ENCODE results near the gene DSG4. TPM values are rescaled to one million over a fixed set of nuclear protein-coding genes. Genes with fewer than 3 reads are reported as not detected.
A peak's percentile ranks its signal among the peaks of the same experiment; 100 is the strongest.

DSG4 gene
- total and polyA plus RNA-seq, 2 donors (not counting 1 experiment from before 2014, with no cell fraction given) = not detected

- Histone ChIP-seq H3K36me3 (ENCODE audit: control insufficient read depth, insufficient read depth, low read length) (no peaks in the 10 kb centered on the region), H3K27me3 (ENCODE audit: control insufficient read depth, insufficient read depth, low read length) (no peaks in the 10 kb centered on the region), H4K20me1 (ENCODE audit: control insufficient read depth, extremely low read depth, insufficient read depth, low read length) (no peaks in the 10 kb centered on the region), H3K9ac (ENCODE audit: insufficient read depth, low read length) (no peak overlapping the region), H3K79me2 (ENCODE audit: control insufficient read depth, insufficient read depth, low read length) (no peaks in the 10 kb centered on the region), H3K4me1 (ENCODE audit: control insufficient read depth, extremely low read depth, insufficient read depth, low read length) (no peaks in the 10 kb centered on the region), H3K4me3 (replicated peaks in 1 of 4; ENCODE audit: control extremely low read depth in 1 of 4, insufficient read depth in 1 of 4, low read depth in 3 of 4, low read length in 4 of 4) (no peak overlapping the region), H3K9me3 (ENCODE audit: control insufficient read depth, insufficient read depth, low read depth, low read length) (no peaks in the 10 kb centered on the region), H3K4me2 (ENCODE audit: extremely low read depth, insufficient read depth, low read length) (no peak overlapping the region), H2AFZ (ENCODE audit: low read length) (no peak overlapping the region), H3K27ac (ENCODE audit: insufficient read depth, low read length) (no peak overlapping the region)
- TF ChIP-seq EZH2 (IDR thresholded peaks at IDR 0.05; ENCODE audit: low read length, missing control alignments) (no peak), CTCF (conservative IDR thresholded peaks at IDR 0.05 in 1 of 2, IDR thresholded peaks at IDR 0.05 in 1 of 2; ENCODE audit: low read depth in 1 of 2, low read length in 2 of 2) (no peak)
- no peak for DNase-seq (ENCODE audit: low read depth in 2 of 2)
Measured at GRCh38 chr18:31439807-31440325, 63.3 kb downstream of the DSG4 start.

GRCh38 chr18:31440787-31441186 is 64.2 kb downstream of the DSG4 start:
- no peak overlapping the region for H2AFZ ChIP-seq (ENCODE audit: low read length)
- no peak overlapping the region for H3K27ac ChIP-seq (ENCODE audit: insufficient read depth, low read length)
- H3K4me2 ChIP-seq (ENCODE audit: extremely low read depth, insufficient read depth, low read length) = no peak overlapping the region
- no peaks in the 10 kb centered on the region for H3K4me1 ChIP-seq (ENCODE audit: control insufficient read depth, extremely low read depth, insufficient read depth, low read length)
- no peaks in the 10 kb centered on the region for H3K36me3 ChIP-seq (ENCODE audit: control insufficient read depth, insufficient read depth, low read length)
- H3K9me3 ChIP-seq (ENCODE audit: control insufficient read depth, insufficient read depth, low read depth, low read length) = no peaks in the 10 kb centered on the region
- H3K79me2 ChIP-seq (ENCODE audit: control insufficient read depth, insufficient read depth, low read length) = no peaks in the 10 kb centered on the region
- no peak overlapping the region for H3K4me3 ChIP-seq (replicated peaks in 1 of 4; ENCODE audit: control extremely low read depth in 1 of 4, insufficient read depth in 1 of 4, low read depth in 3 of 4, low read length in 4 of 4)
- no peaks in the 10 kb centered on the region for H4K20me1 ChIP-seq (ENCODE audit: control insufficient read depth, extremely low read depth, insufficient read depth, low read length)
- H3K9ac ChIP-seq (ENCODE audit: insufficient read depth, low read length) = no peak overlapping the region
- H3K27me3 ChIP-seq (ENCODE audit: control insufficient read depth, insufficient read depth, low read length) = no peaks in the 10 kb centered on the region
- no peak for DNase-seq (ENCODE audit: low read depth in 2 of 2)
- TF ChIP-seq CTCF (conservative IDR thresholded peaks at IDR 0.05 in 1 of 2, IDR thresholded peaks at IDR 0.05 in 1 of 2; ENCODE audit: low read depth in 1 of 2, low read length in 2 of 2) = no peak
- TF ChIP-seq EZH2 (IDR thresholded peaks at IDR 0.05; ENCODE audit: low read length, missing control alignments) = no peak

GRCh38 chr18:31441493-31441892 is 64.9 kb downstream of the DSG4 start:
- Histone ChIP-seq H3K4me3 (replicated peaks in 1 of 4; ENCODE audit: control extremely low read depth in 1 of 4, insufficient read depth in 1 of 4, low read depth in 3 of 4, low read length in 4 of 4) (no peak overlapping the region), H2AFZ (ENCODE audit: low read length) (no peak overlapping the region), H3K27ac (ENCODE audit: insufficient read depth, low read length) (no peak overlapping the region), H3K79me2 (ENCODE audit: control insufficient read depth, insufficient read depth, low read length) (no peaks in the 10 kb centered on the region), H3K9me3 (ENCODE audit: control insufficient read depth, insufficient read depth, low read depth, low read length) (no peaks in the 10 kb centered on the region), H4K20me1 (ENCODE audit: control insufficient read depth, extremely low read depth, insufficient read depth, low read length) (no peaks in the 10 kb centered on the region), H3K27me3 (ENCODE audit: control insufficient read depth, insufficient read depth, low read length) (no peaks in the 10 kb centered on the region), H3K36me3 (ENCODE audit: control insufficient read depth, insufficient read depth, low read length) (no peaks in the 10 kb centered on the region), H3K4me2 (ENCODE audit: extremely low read depth, insufficient read depth, low read length) (no peak overlapping the region), H3K4me1 (ENCODE audit: control insufficient read depth, extremely low read depth, insufficient read depth, low read length) (no peaks in the 10 kb centered on the region), H3K9ac (ENCODE audit: insufficient read depth, low read length) (no peak overlapping the region)
- DNase-seq (ENCODE audit: low read depth in 2 of 2) = peak in 1 of 2 donors; percentile 3
- TF ChIP-seq CTCF (conservative IDR thresholded peaks at IDR 0.05 in 1 of 2, IDR thresholded peaks at IDR 0.05 in 1 of 2; ENCODE audit: low read depth in 1 of 2, low read length in 2 of 2) = no peak
- TF ChIP-seq EZH2 (IDR thresholded peaks at IDR 0.05; ENCODE audit: low read length, missing control alignments) = no peak

Data from fibroblast of lung (primary cell).